GM23338 (cell line): ENCODE data around the gene SEC16B. TPM values are rescaled to one million over a fixed set of nuclear protein-coding genes. Genes with fewer than 3 reads are reported as not detected.

Source experiments
- ATAC-seq: fragments of 200-7000 bp; cut with Tn5 transposase; 3 replicates; pipeline ENCODE4 v1.9.1; 2020
- DNase-seq: peaks from one replicate; pipeline ENCODE4 v3.0.0-alpha.2; 2015; ENCODE audit warnings: low spot score
- H2AFZ ChIP-seq: fragments of 200-600 bp; sonication (generic); 2 replicates; pipeline ENCODE4 v1.8.0; 2016; ENCODE audit warnings: antibody characterized with exemption, mild to moderate bottlenecking, moderate library complexity
- H3F3A ChIP-seq: fragments of 200-600 bp; sonication (generic); replicated peaks from 2 replicates; pipeline ENCODE4 v1.8.0; 2017; ENCODE audit warnings: antibody characterized with exemption, mixed run types, low read depth
- H3K27ac ChIP-seq: fragments of 200-600 bp; sonication (generic); 2 replicates; pipeline ENCODE4 v1.6.1; 2016; ENCODE audit warnings: low read depth
- H3K27me3 ChIP-seq: fragments of 200-600 bp; sonication (generic); 2 replicates; pipeline ENCODE4 v1.8.0; 2016; ENCODE audit warnings: mild to moderate bottlenecking, mixed run types, moderate library complexity; ENCODE audit not compliant: insufficient read depth
- H3K36me3 ChIP-seq: fragments of 200-600 bp; sonication (generic); 2 replicates; pipeline ENCODE4 v1.8.0; 2016; ENCODE audit warnings: mild to moderate bottlenecking; ENCODE audit not compliant: insufficient read depth
- H3K4me1 ChIP-seq: fragments of 200-600 bp; sonication (generic); 2 replicates; pipeline ENCODE4 v1.8.0; 2016; ENCODE audit warnings: mild to moderate bottlenecking, moderate library complexity; ENCODE audit not compliant: insufficient read depth
- H3K4me2 ChIP-seq: fragments of 200-600 bp; sonication (generic); 2 replicates; pipeline ENCODE4 v1.7.1; 2017; ENCODE audit warnings: mixed run types
- H3K4me3 ChIP-seq: fragments of 200-600 bp; sonication (generic); 2 replicates; pipeline ENCODE4 v1.6.1; 2016; ENCODE audit warnings: mixed run types
- H3K79me2 ChIP-seq: fragments of 200-600 bp; sonication (generic); replicated peaks from 2 replicates; pipeline ENCODE4 v1.8.0; 2017; ENCODE audit warnings: mild to moderate bottlenecking; ENCODE audit not compliant: insufficient read depth
- H3K9me2 ChIP-seq: fragments of 200-600 bp; sonication (generic); 2 replicates; pipeline ENCODE4 v1.8.0; 2017; ENCODE audit not compliant: insufficient read depth
- H4K20me1 ChIP-seq: fragments of 200-600 bp; sonication (generic); replicated peaks from 2 replicates; pipeline ENCODE4 v1.8.0; 2017; ENCODE audit warnings: mild to moderate bottlenecking; ENCODE audit not compliant: insufficient read depth
- H3K27ac Mint-ChIP-seq: 2 replicates; pipeline ENCODE4 v1.8.0; 2020; ENCODE audit warnings: inconsistent platforms, mild to moderate bottlenecking, moderate library complexity, mixed read lengths
- H3K27me3 Mint-ChIP-seq: 3 replicates; pipeline ENCODE4 v1.8.0; 2022; ENCODE audit warnings: low read depth, mild to moderate bottlenecking, moderate library complexity, mixed read lengths, inconsistent platforms; ENCODE audit not compliant: insufficient read depth, poor library complexity
- H3K36me3 Mint-ChIP-seq: 3 replicates; pipeline ENCODE4 v1.8.0; 2021; ENCODE audit warnings: low read depth, mild to moderate bottlenecking, inconsistent platforms, moderate library complexity, mixed read lengths
- H3K4me1 Mint-ChIP-seq: 3 replicates; pipeline ENCODE4 v1.8.0; 2020; ENCODE audit warnings: mild to moderate bottlenecking, inconsistent platforms, mixed read lengths
- H3K4me3 Mint-ChIP-seq: 3 replicates; pipeline ENCODE4 v1.8.0; 2021; ENCODE audit warnings: moderate library complexity, mild to moderate bottlenecking, inconsistent platforms, mixed read lengths
- H3K9me3 Mint-ChIP-seq: 3 replicates; pipeline ENCODE4 v1.8.0; 2020; ENCODE audit warnings: moderate library complexity, mild to moderate bottlenecking, inconsistent platforms, mixed read lengths
- CREB1 ChIP-seq: fragments of 250-450 bp; sonication (Bioruptor Pico); IDR thresholded peaks from 2 replicates; pipeline ENCODE4 v1.5.0; 2020; ENCODE audit warnings: low read depth, mild to moderate bottlenecking, moderate library complexity
- CTCF ChIP-seq, 2 experiments: fragments of 200-600 bp in 1 of 2; sonication (generic) in 1 of 2; conservative IDR thresholded peaks; 2 replicates each; pipeline versions ENCODE4 v1.5.1 to v1.6.1; 2016 to 2017; ENCODE audit warnings: antibody characterized with exemption in 2 of 2, low read depth in 2 of 2, mild to moderate bottlenecking in 2 of 2, moderate library complexity in 1 of 2
- ETS1 ChIP-seq: IDR thresholded peaks from 2 replicates; pipeline ENCODE4 v1.6.1; 2016; ENCODE audit warnings: antibody characterized with exemption
- POLR2AphosphoS5 ChIP-seq: IDR thresholded peaks from 2 replicates; pipeline ENCODE4 v1.6.1; 2016; ENCODE audit warnings: antibody characterized with exemption, low read depth
- REST ChIP-seq: IDR thresholded peaks from one replicate; pipeline ENCODE4 v1.6.1; 2018; ENCODE audit warnings: antibody characterized with exemption; ENCODE audit not compliant: unreplicated experiment
- polyA plus RNA-seq: library from polyadenylated mRNA; unstranded; fragments of >200 nt; fragmentation: Nextera tagmentation; extraction: Ambion mirVana; gene quantifications from 2 replicates; pipeline ENCODE4 v1.2.1, GENCODE V29; 2016
- total RNA-seq: library from RNA; depleted of rRNA; stranded (reverse); fragments of >200 nt; shearing (Covaris generic); gene quantifications from 2 replicates; pipeline ENCODE4 v1.2.3, GENCODE V29; 2014

SEC16B gene
- total and polyA plus RNA-seq, 2 experiments from 2014 or later, result 0.29 to 1.2 TPM

- TF ChIP-seq REST (no peak), POLR2AphosphoS5 (no peak), ETS1 (no peak)
These were observed 22.2 kb downstream of the SEC16B start (continued) for GRCh38 chr1:177947623-177948022.

- Mint-ChIP-seq H3K4me1 (peaks cover 18% of the 10 kb centered on the region), H3K4me3 (no peak overlapping the region), H3K9me3 (no peaks in the 10 kb centered on the region), H3K36me3 (no peaks in the 10 kb centered on the region), H3K27ac (no peak overlapping the region), H3K27me3 (peaks cover 4% of the 10 kb centered on the region)
- Histone ChIP-seq H3K27me3 (no peaks in the 10 kb centered on the region), H3K36me3 (no peaks in the 10 kb centered on the region), H3K4me1 (peaks cover 5% of the 10 kb centered on the region; the same call in 1 of the 2 replicates), H3F3A (0 out of 2 replicates have a peak, but pooled peaks cover 3% of the 10 kb centered on the region), H3K9me2 (no peaks in the 10 kb centered on the region), H3K79me2 (no peaks in the 10 kb centered on the region), H3K4me2 (no peak overlapping the region), H3K27ac (no peak overlapping the region), H4K20me1 (no peaks in the 10 kb centered on the region), H2AFZ (peak overlapping the region; percentile 88), H3K4me3 (no peak overlapping the region)
- ATAC-seq, result peak; percentile 90
- peak; percentile 91 to 97 for TF ChIP-seq CTCF (conservative IDR thresholded peaks at IDR 0.05; ENCODE audit: low read depth in 2 of 2)
- TF ChIP-seq CREB1 (CRISPR knock-in tag), result no peak
- peak; percentile 90 for DNase-seq
These were observed 23.8 kb downstream of the SEC16B start for GRCh38 chr1:177945943-177946650.
